SK-N-DZ (cell line): Measurements from ENCODE around the gene INHBE.
"Not testable (repeated sequence)": the region's sequence is repeated elsewhere in the genome, so short reads cannot be mapped to it uniquely, and the experiment has no call there.

Source experiments
- DNase-seq: peaks from one replicate; pipeline ENCODE4 v3.0.0-alpha.2; 2015; ENCODE audit warnings: low spot score

Gene INHBE

DNA sequence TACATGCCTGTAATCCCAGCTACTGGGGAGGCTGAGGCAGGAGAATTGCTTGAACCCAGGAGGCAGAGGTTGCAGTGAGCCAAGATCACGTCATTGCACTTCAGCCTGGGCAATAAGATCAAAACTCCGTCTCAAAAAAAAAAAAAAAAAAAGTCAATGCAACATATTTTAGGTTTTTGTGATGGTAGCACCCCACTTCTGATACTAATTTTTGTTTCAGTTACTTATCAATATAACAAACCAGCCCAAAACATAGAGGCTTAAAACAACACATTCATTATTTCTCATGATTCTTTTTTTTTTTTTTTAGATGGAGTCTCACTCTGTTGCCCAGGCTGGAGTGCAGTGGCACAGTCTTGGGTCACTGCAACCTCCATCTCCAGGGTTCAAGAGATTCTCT lies 13.7 kb upstream of the INHBE start:
- not testable (repeated sequence) for DNase-seq

DNA sequence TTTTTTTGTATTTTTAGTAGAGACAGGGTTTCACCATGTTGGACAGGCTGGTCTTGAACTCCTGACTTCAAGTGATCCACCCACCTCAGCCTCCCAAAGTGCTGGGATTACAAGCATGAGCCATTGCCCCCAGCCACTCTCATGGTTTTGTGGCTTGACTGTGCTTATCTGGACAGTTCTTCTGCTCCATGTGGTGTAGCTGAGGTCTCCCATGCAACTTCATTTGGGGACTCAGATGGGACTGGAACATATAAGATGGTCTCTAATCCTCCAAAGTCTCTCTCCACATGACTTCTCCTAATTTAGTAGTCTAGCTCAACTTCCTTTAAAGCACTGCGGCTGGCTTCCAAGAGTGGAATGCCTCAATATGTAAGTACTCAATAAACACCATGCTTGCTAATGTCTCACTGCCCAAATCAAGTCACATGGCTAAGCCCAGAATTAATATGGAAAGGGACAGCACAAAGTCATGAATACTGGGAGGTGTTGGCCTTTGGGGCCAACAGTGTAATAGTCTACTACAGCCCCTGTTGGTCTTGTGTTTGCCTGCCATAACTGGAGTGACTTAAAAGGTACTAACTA lies 13.2 kb upstream of the INHBE start:
- no peak for DNase-seq

DNA sequence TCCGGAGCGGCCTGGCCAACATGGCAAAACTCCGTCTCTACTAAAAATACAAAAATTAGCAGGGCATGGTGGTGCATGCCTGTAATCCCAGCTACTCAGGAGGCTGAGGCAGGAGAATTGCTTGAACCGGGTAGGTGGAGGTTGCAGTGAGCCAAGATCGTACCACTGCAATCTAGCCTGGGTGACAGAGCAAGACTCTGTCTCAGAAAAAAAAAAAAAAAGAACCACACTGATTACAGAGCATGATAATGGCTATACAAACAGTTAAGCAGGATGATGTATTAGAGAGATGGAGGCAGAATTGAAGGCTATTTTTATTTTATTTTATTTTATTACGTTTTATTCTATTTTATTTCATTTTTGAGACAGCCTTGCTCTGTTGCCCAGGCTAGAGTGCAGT lies 10.8 kb upstream of the INHBE start:
- DNase-seq: not testable (repeated sequence)

DNA sequence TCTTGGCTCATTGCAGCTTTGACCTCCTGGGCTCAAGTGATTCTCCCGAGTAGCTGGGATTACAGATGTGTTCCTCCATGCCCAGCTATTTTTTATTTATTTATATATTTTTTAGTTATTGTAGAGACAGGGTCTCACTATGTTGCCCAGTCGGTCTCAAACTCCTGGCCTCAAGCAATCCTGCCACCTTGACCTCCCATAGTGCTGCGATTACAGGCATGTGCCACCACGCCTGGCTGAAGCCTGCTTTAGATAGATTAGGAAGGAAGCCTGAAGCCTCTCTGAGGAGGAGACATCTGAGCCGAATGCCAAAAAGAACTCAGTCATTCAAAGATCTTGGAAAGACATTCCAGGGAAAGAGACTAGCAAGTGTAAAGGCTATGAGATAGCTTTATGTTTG lies 10.4 kb upstream of the INHBE start:
- DNase-seq: no peak

GRCh38 chr12:57446292-57446960 lies 8.7 kb upstream of the INHBE start:
- DNase-seq: no peak

- DNase-seq: no peak
Observed at GRCh38 chr12:57448669-57449068, 6.4 kb upstream of the INHBE start.

- no peak for DNase-seq
Observed at GRCh38 chr12:57449375-57449774, 5.7 kb upstream of the INHBE start.

- no peak for DNase-seq
Observed at GRCh38 chr12:57450057-57450456, 5.0 kb upstream of the INHBE start.

DNA sequence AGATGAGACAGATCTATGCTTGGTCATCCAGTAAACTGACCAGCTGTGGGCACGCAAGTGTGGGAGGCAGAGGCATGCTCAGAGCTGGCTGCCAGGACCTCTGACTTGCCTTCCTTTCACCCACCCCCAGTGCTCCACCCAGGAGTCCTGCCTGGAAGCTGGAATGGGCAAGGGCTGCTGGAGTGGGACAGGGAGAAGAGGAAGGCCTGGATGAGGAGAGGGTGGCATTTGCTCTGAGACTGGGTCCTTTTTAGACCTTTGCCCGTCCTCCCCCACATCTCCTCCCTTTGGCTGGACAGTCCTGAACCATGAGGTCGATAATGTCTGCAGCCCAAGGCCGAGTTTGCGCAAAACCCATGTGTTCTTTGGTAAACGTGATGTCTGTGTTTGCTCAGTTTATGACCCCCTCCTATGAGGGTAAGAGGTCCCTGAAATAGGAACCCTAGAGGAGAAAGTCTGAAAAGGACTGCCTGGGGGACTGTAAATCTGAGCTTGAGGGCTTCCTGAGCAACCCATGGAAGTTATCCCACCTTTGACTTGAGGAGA lies 3.8 kb upstream of the INHBE start:
- DNase-seq: no peak

DNA sequence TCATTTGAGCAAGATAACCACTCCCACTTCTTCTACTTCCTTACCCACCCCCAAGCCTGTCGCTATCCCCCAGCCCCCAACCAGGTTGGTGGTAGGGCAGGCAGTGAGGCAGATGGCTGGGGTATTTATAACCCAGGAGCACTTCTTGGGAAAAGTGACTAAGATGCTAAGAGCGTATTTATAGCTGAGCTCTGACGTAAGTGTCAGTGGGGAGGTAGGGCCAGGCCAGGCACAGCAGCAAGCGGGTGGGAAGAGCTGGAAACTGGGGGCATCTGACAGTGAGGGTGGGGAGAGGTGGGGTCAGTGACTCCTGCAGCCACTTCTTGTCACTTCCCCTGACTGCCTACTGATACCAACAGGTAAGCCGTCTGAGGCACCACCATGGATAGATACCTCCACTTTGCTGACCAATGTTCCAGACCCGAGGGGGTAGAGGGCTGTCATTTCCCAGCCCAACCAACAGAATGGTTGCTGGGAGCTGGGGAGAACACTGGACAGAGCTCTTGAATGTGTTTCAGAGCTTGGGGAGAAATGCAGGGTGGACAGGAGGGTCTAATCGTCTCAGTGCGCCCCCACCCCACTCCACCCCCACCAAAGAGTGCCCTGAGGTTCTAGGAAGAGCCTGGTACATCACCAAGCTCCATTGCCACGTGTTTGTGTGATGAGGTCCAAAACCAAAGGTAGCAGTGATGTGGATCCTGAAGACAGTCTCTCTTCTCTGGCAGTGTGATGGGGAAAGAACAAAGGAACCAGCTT lies 2.7 kb upstream of the INHBE start:
- DNase-seq: no peak

- peak; percentile 85 for DNase-seq
Observed at GRCh38 chr12:57452937-57453509, 2.1 kb upstream of the INHBE start.

DNA sequence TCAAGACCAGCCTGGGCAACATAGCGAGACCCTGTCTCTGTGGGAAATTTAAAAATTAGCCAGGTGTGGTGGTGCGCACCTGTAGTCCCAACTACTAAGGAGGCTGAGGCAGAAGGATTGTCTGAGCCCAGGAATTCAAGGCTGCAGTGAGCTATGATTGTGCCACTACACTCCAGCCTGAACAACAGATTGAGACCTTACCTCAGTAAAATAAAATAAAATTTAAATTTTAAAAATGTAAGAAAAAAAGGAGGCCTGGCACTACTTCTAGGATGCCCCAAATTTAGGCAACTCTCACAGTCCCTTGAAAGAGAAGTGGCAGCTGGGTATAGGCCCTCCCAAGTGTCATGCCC lies 918 bp upstream of the INHBE start:
- no peak for DNase-seq

- DNase-seq: no peak
Observed at GRCh38 chr12:57455374-57456144, 452 bp downstream of the INHBE start.

- peak; percentile 81 for DNase-seq
Observed at GRCh38 chr12:57456145-57456700, 1.1 kb downstream of the INHBE start.

DNA sequence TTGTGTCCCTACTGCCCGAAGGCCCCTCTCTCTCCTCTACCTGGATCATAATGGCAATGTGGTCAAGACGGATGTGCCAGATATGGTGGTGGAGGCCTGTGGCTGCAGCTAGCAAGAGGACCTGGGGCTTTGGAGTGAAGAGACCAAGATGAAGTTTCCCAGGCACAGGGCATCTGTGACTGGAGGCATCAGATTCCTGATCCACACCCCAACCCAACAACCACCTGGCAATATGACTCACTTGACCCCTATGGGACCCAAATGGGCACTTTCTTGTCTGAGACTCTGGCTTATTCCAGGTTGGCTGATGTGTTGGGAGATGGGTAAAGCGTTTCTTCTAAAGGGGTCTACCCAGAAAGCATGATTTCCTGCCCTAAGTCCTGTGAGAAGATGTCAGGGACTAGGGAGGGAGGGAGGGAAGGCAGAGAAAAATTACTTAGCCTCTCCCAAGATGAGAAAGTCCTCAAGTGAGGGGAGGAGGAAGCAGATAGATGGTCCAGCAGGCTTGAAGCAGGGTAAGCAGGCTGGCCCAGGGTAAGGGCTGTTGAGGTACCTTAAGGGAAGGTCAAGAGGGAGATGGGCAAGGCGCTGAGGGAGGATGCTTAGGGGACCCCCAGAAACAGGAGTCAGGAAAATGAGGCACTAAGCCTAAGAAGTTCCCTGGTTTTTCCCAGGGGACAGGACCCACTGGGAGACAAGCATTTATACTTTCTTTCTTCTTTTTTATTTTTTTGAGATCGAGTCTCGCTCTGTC lies 1.8 kb downstream of the INHBE start:
- no peak for DNase-seq

DNA sequence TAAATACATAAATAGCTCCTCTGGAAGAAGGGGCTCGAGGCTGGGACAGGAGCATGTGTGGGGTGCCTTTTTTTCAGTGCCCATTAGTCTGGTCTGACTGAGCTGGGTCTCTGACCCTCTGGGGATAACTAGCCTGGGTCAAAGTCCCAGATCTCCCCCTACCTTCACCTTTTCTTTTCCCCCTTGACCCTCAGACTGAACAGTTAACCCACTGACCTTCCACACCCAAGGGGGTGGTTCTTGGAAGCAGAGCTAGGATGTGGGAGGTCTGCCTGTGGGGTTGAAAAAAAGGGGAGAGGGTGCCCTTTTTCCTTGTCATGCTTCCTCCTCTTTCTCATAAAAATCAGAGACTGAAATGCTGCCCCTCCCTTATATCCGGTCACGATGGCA lies 3.6 kb downstream of the INHBE start:
- no peak for DNase-seq

DNA sequence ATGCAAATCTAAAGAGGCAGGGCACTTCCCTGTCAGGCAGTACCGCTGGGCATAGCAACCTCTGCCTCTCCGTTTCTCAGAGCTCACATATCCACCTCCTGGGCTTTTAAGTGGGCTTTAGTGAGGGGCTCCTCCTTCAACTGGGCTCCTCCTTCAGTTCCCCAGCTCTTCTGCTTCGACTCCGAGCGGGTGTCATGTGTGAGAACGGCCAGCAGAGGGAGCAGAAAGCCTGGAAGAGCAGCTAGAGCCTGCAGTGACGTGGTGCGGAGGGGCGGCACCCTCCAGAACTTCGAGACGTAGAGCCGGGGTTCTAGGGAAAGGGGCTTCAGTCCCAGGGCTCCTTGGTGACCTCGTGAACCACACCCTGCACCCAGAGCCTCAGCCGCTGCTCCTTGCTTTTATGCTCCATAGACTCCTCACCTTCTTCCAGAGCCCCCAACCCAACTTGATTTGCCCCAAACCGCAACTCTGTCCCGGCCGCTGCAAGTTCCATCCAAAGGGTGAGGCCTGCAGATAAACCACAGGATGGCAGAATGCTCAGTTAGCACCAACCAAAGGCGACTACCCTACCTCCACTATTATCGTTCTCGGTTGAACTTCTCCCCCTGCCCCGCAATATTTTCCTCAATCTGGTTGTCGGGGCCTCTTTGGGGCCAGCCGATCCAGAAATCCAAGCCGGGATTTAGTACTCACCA lies 4.1 kb downstream of the INHBE start:
- DNase-seq: peak; percentile 95

- DNase-seq: no peak
Observed at GRCh38 chr12:57459750-57460467, 4.8 kb downstream of the INHBE start, which contains the start of gene GLI1. TSS of gene GLI1 (plus strand) at chr12:57459785. CDS start at chr12:57463692, 3,907 bp downstream.

- DNase-seq: no peak
Observed at GRCh38 chr12:57460468-57460784, 5.3 kb downstream of the INHBE start.
